ENCODE data around the gene GMCL2.
A peak's percentile ranks its signal among the peaks of the same experiment; 100 is the strongest.
"Not testable (repeated sequence)": the region's sequence is repeated elsewhere in the genome, so short reads cannot be mapped to it uniquely, and the experiment has no call there.

The GMCL2 gene

GRCh38 chr5:178187014-178187413 is at the start of gene GMCL2:
Gene GMCL2 (minus strand): TSS chr5:178187371. CDS start chr5:178187299, 72 bp downstream.
- no peak for DNase-seq (ENCODE audit: low read depth in 1 of 2, low spot score in 1 of 2)

- no peak for DNase-seq (ENCODE audit: low read depth in 1 of 2, low spot score in 1 of 2)
Measured at GRCh38 chr5:178236679-178237078, 49.5 kb upstream of the GMCL2 start.

- DNase-seq (ENCODE audit: low read depth in 1 of 2, low spot score in 1 of 2) = no peak
Measured at GRCh38 chr5:178236126-178236525, 49.0 kb upstream of the GMCL2 start.

GRCh38 chr5:178235588-178235974 is 48.4 kb upstream of the GMCL2 start:
- no peak for DNase-seq (ENCODE audit: low read depth in 1 of 2, low spot score in 1 of 2)

GRCh38 chr5:178234750-178235587 is 47.8 kb upstream of the GMCL2 start:
- peak; percentile 45 to 58 for DNase-seq (ENCODE audit: low read depth in 1 of 2, low spot score in 1 of 2)

GRCh38 chr5:178234121-178234749 is 47.1 kb upstream of the GMCL2 start:
- DNase-seq (ENCODE audit: low read depth in 1 of 2, low spot score in 1 of 2) = no peak

- no peak for DNase-seq (ENCODE audit: low read depth in 1 of 2, low spot score in 1 of 2)
Measured at GRCh38 chr5:178232920-178233429, 45.8 kb upstream of the GMCL2 start.

- DNase-seq (ENCODE audit: low read depth in 1 of 2, low spot score in 1 of 2) = peak; percentile 32 to 52
Measured at GRCh38 chr5:178232124-178232919, 45.2 kb upstream of the GMCL2 start, which contains the start of gene PHYKPL. Gene PHYKPL (minus strand): TSS chr5:178232802. CDS start chr5:178232550, 252 bp downstream.

- DNase-seq (ENCODE audit: low read depth in 1 of 2, low spot score in 1 of 2) = no peak
Measured at GRCh38 chr5:178231539-178232123, 44.5 kb upstream of the GMCL2 start.

- DNase-seq (ENCODE audit: low read depth in 1 of 2, low spot score in 1 of 2) = no peak
Measured at GRCh38 chr5:178230879-178231538, 43.8 kb upstream of the GMCL2 start.

GRCh38 chr5:178229861-178230260 is 42.7 kb upstream of the GMCL2 start:
- no peak for DNase-seq (ENCODE audit: low read depth in 1 of 2, low spot score in 1 of 2)

- DNase-seq (ENCODE audit: low read depth in 1 of 2, low spot score in 1 of 2) = not testable (repeated sequence)
Measured at GRCh38 chr5:178229111-178229510, 41.9 kb upstream of the GMCL2 start.

GRCh38 chr5:178228609-178229008 is 41.4 kb upstream of the GMCL2 start:
- no peak for DNase-seq (ENCODE audit: low read depth in 1 of 2, low spot score in 1 of 2)

GRCh38 chr5:178227929-178228328 is 40.8 kb upstream of the GMCL2 start:
- DNase-seq (ENCODE audit: low read depth in 1 of 2, low spot score in 1 of 2) = no peak

GRCh38 chr5:178227138-178227659 is 40.0 kb upstream of the GMCL2 start:
- DNase-seq (ENCODE audit: low read depth in 1 of 2, low spot score in 1 of 2) = no peak

- no peak for DNase-seq (ENCODE audit: low read depth in 1 of 2, low spot score in 1 of 2)
Measured at GRCh38 chr5:178225174-178225573, 38.0 kb upstream of the GMCL2 start.

GRCh38 chr5:178224403-178224802 is 37.2 kb upstream of the GMCL2 start:
- no peak for DNase-seq (ENCODE audit: low read depth in 1 of 2, low spot score in 1 of 2)

GRCh38 chr5:178223828-178224335 is 36.7 kb upstream of the GMCL2 start:
- no peak for DNase-seq (ENCODE audit: low read depth in 1 of 2, low spot score in 1 of 2)

GRCh38 chr5:178223196-178223773 is 36.1 kb upstream of the GMCL2 start:
- no peak for DNase-seq (ENCODE audit: low read depth in 1 of 2, low spot score in 1 of 2)

GRCh38 chr5:178222292-178222691 is 35.1 kb upstream of the GMCL2 start:
- DNase-seq (ENCODE audit: low read depth in 1 of 2, low spot score in 1 of 2) = no peak

Measured in activated T-helper 1 cell treated with anti-CD3 and anti-CD28 coated beads, Interleukin-2, amount 50 U/mL, for 16 hours (primary cell).